ENCODE measurements around the gene PLEKHG3.

PLEKHG3 gene

GRCh38 chr14:64777461-64777860 lies 73.2 kb downstream of the PLEKHG3 start:
- DNase-seq (ENCODE audit: low read depth in 2 of 3, low spot score in 1 of 3): no peak

- no peak for DNase-seq (ENCODE audit: low read depth in 2 of 3, low spot score in 1 of 3)
These were observed 74.0 kb downstream of the PLEKHG3 start for GRCh38 chr14:64778104-64778754.

- DNase-seq (ENCODE audit: low read depth in 2 of 3, low spot score in 1 of 3): no peak
These were observed 75.2 kb downstream of the PLEKHG3 start for GRCh38 chr14:64779472-64779871.

- DNase-seq (ENCODE audit: low read depth in 2 of 3, low spot score in 1 of 3): no peak
These were observed 78.0 kb downstream of the PLEKHG3 start for GRCh38 chr14:64782196-64782595.

- no peak for DNase-seq (ENCODE audit: low read depth in 2 of 3, low spot score in 1 of 3)
These were observed 79.8 kb downstream of the PLEKHG3 start for GRCh38 chr14:64784006-64784405.

- DNase-seq (ENCODE audit: low read depth in 2 of 3, low spot score in 1 of 3): no peak
These were observed 82.3 kb downstream of the PLEKHG3 start for GRCh38 chr14:64786296-64787149.

- no peak for DNase-seq (ENCODE audit: low read depth in 2 of 3, low spot score in 1 of 3)
These were observed 83.4 kb downstream of the PLEKHG3 start for GRCh38 chr14:64787619-64788018.

GRCh38 chr14:64788706-64789105 lies 84.5 kb downstream of the PLEKHG3 start:
- DNase-seq (ENCODE audit: low read depth in 2 of 3, low spot score in 1 of 3): no peak

- no peak for DNase-seq (ENCODE audit: low read depth in 2 of 3, low spot score in 1 of 3)
These were observed 85.5 kb downstream of the PLEKHG3 start for GRCh38 chr14:64789696-64790095.

GRCh38 chr14:64790478-64790877 lies 86.3 kb downstream of the PLEKHG3 start:
- DNase-seq (ENCODE audit: low read depth in 2 of 3, low spot score in 1 of 3): no peak

- DNase-seq (ENCODE audit: low read depth in 2 of 3, low spot score in 1 of 3): no peak
These were observed 88.0 kb downstream of the PLEKHG3 start for GRCh38 chr14:64792231-64792630.

GRCh38 chr14:64792871-64793560 lies 88.8 kb downstream of the PLEKHG3 start:
- no peak for DNase-seq (ENCODE audit: low read depth in 2 of 3, low spot score in 1 of 3)

GRCh38 chr14:64795211-64795610 lies 91.0 kb downstream of the PLEKHG3 start:
- DNase-seq (ENCODE audit: low read depth in 2 of 3, low spot score in 1 of 3): no peak

GRCh38 chr14:64795921-64796320 lies 91.7 kb downstream of the PLEKHG3 start:
- DNase-seq (ENCODE audit: low read depth in 2 of 3, low spot score in 1 of 3): no peak

GRCh38 chr14:64796369-64796768 lies 92.1 kb downstream of the PLEKHG3 start:
- no peak for DNase-seq (ENCODE audit: low read depth in 2 of 3, low spot score in 1 of 3)

- no peak for DNase-seq (ENCODE audit: low read depth in 2 of 3, low spot score in 1 of 3)
These were observed 95.3 kb downstream of the PLEKHG3 start for GRCh38 chr14:64799555-64799954.
